OCI-LY3 (cell line): ENCODE results near the gene CCL7.
A peak's percentile ranks its signal among the peaks of the same experiment; 100 is the strongest.

Source experiments
- H2AFZ ChIP-seq: fragments of 200-600, 300-600 bp; shearing (Covaris generic); 2 replicates; pipeline ENCODE4 v1.6.0; 2014; ENCODE audit warnings: antibody characterized with exemption, low read depth, low read length
- H3K27ac ChIP-seq: fragments of 200-600, 300-600 bp; sonication (generic); 2 replicates; pipeline ENCODE4 v1.5.1; 2014; ENCODE audit warnings: mild to moderate bottlenecking, low read length, moderate library complexity, mixed read lengths
- H3K27me3 ChIP-seq: fragments of 200-600, 300-600 bp; sonication (generic); 2 replicates; pipeline ENCODE4 v1.6.1; 2014; ENCODE audit warnings: low read depth, low read length, mixed read lengths
- H3K36me3 ChIP-seq: fragments of 200-600, 300-600 bp; sonication (generic); replicated peaks from 2 replicates; pipeline ENCODE3; 2014; ENCODE audit warnings: low read depth, low read length, mixed read lengths
- H3K4me1 ChIP-seq: fragments of 300-600, 200-600 bp; sonication (generic); 2 replicates; pipeline ENCODE4 v1.6.1; 2014; ENCODE audit warnings: low read length, mixed read lengths
- H3K4me2 ChIP-seq: fragments of 200-600, 300-600 bp; sonication (generic); 2 replicates; pipeline ENCODE4 v1.6.1; 2014; ENCODE audit warnings: low read length, mixed read lengths
- H3K4me3 ChIP-seq: fragments of 300-600, 200-600 bp; sonication (generic); 2 replicates; pipeline ENCODE4 v1.5.1; 2014; ENCODE audit warnings: antibody characterized with exemption, mild to moderate bottlenecking, low read length, moderate library complexity
- H3K79me2 ChIP-seq: fragments of 300-600, 200-600 bp; shearing (Covaris generic); 2 replicates; pipeline ENCODE4 v1.6.1; 2014; ENCODE audit warnings: mild to moderate bottlenecking, low read length, mixed read lengths
- H3K9ac ChIP-seq: fragments of 300-600, 200-600 bp; shearing (Covaris generic); 2 replicates; pipeline ENCODE4 v1.6.0; 2014; ENCODE audit warnings: mild to moderate bottlenecking, low read length, moderate library complexity
- H3K9me3 ChIP-seq: fragments of 200-600, 300-600 bp; shearing (Covaris generic); 2 replicates; pipeline ENCODE4 v1.6.1; 2014; ENCODE audit warnings: low read length, mixed read lengths; ENCODE audit not compliant: insufficient read depth
- H4K20me1 ChIP-seq: fragments of 200-600, 300-600 bp; sonication (generic); 2 replicates; pipeline ENCODE4 v1.6.1; 2016; ENCODE audit warnings: low read length, mixed read lengths; ENCODE audit not compliant: insufficient read depth
- CTCF ChIP-seq: fragments of 200-600, 300-600 bp; sonication (generic); IDR thresholded peaks from 2 replicates; pipeline ENCODE4 v1.5.1; 2014; ENCODE audit warnings: antibody characterized with exemption, low read length, low read depth
- EZH2phosphoT487 ChIP-seq: fragments of 200-600 bp; shearing (Covaris generic); IDR thresholded peaks from 2 replicates; pipeline ENCODE4 v1.6.1; 2018; ENCODE audit warnings: antibody characterized with exemption, mixed run types, low read depth

The CCL7 gene

DNA sequence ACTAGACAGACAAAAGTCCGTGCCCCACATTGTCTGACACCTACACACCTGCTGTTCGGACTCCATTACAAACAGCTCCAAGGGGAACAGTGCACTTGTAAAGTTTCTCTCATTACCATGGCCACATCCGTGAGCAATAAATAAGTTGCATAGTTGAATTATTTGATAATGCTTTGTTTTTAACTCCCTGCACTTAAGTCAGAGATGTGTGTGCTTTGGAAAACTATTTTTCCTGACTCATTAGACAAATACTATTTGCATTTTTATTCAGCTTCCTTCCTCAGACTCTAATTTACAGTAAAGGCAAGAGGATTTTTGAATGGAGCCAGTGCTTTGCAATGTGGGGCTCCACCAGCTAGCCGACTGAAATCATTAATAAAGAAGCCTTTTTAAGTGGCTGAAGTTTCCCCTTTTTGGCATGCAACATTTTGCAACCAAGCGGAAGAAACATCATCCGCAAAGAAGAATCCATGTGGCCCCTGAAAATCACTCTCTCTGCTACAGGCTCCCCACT, 21.5 kb upstream of the CCL7 start:
- Histone ChIP-seq H3K4me1 (peaks cover 33% of the 10 kb centered on the region), H3K4me3 (no peak overlapping the region), H3K36me3 (no peaks in the 10 kb centered on the region), H3K27ac (no peak overlapping the region), H3K4me2 (peak overlapping the region; percentile 24; the same call in 1 of the 2 replicates), H3K79me2 (no peaks in the 10 kb centered on the region), H3K27me3 (peaks cover 88% of the 10 kb centered on the region), H4K20me1 (peaks cover 14% of the 10 kb centered on the region; the same call in 1 of the 2 replicates), H3K9me3 (no peaks in the 10 kb centered on the region), H2AFZ (no peak overlapping the region), H3K9ac (no peak overlapping the region)
- TF ChIP-seq EZH2phosphoT487: no peak
- TF ChIP-seq CTCF: no peak

GRCh38 chr17:34249061-34249460, 21.0 kb upstream of the CCL7 start:
- Histone ChIP-seq H4K20me1 (peaks cover 11% of the 10 kb centered on the region; the same call in 1 of the 2 replicates), H3K27ac (no peak overlapping the region), H3K36me3 (no peaks in the 10 kb centered on the region), H3K27me3 (peaks cover 93% of the 10 kb centered on the region), H3K9me3 (no peaks in the 10 kb centered on the region), H3K79me2 (no peaks in the 10 kb centered on the region), H2AFZ (no peak overlapping the region), H3K9ac (no peak overlapping the region), H3K4me3 (no peak overlapping the region), H3K4me2 (peak overlapping the region; percentile 24; the same call in 1 of the 2 replicates), H3K4me1 (peaks cover 28% of the 10 kb centered on the region)
- no peak for TF ChIP-seq EZH2phosphoT487
- TF ChIP-seq CTCF: no peak

DNA sequence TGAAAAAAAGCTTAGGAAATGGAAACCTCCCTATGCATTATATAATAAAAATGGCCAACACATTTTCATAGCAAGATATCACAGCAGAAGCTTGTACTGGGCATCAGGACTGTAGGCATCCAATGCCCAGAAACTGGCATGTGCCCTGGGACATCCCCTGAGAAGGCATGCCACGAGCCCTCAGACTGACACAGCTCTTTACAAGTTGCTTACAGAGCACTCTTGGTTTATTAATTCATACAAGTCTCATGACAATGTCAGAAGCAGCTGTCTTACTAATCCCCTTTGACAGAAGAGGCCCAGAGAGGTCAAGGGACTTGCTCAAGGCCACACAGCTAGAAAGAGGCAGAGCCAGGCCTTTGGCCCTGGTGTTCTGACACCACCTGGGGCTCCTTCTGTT, 20.5 kb upstream of the CCL7 start:
- Histone ChIP-seq H3K79me2 (no peaks in the 10 kb centered on the region), H3K27me3 (peaks cover 94% of the 10 kb centered on the region), H4K20me1 (peaks cover 15% of the 10 kb centered on the region; the same call in 1 of the 2 replicates), H3K27ac (no peak overlapping the region), H3K4me1 (peaks cover 24% of the 10 kb centered on the region), H3K4me2 (no peak overlapping the region), H3K36me3 (no peaks in the 10 kb centered on the region), H3K4me3 (no peak overlapping the region), H3K9me3 (no peaks in the 10 kb centered on the region), H3K9ac (no peak overlapping the region), H2AFZ (no peak overlapping the region)
- no peak for TF ChIP-seq CTCF
- no peak for TF ChIP-seq EZH2phosphoT487

DNA sequence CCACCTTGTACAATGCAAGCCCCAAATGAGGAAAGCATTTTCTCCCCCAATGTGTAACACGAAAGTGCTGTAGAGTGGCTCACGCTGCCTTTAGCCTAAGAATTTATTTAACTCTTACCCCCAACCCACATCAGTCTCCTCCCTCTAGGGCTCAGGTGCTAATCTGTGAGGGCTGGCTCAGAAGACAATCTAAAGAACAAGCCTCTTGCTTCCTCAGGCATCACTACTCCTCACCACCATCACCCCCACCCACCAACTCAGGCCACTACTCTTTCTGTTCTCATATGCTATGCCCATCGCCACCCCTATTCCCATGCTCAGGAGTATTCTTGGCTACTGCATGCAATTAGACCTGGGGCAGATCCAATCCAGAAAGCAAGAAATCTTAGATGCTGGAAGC, 18.8 kb upstream of the CCL7 start:
- Histone ChIP-seq H3K9me3 (no peaks in the 10 kb centered on the region), H3K4me1 (peaks cover 25% of the 10 kb centered on the region), H3K27ac (no peak overlapping the region), H3K79me2 (no peaks in the 10 kb centered on the region), H4K20me1 (peaks cover 18% of the 10 kb centered on the region; the same call in 1 of the 2 replicates), H3K4me3 (no peak overlapping the region), H3K27me3 (peaks cover 95% of the 10 kb centered on the region), H2AFZ (no peak overlapping the region), H3K4me2 (no peak overlapping the region), H3K9ac (no peak overlapping the region), H3K36me3 (no peaks in the 10 kb centered on the region)
- TF ChIP-seq CTCF: no peak
- TF ChIP-seq EZH2phosphoT487: no peak
